OCI-LY7 (cell line): Measurements from ENCODE around the gene CRYBA4.

Experiments used
- CTCF ChIP-seq: fragments of 200-600 bp; sonication (generic); conservative IDR thresholded peaks from 2 replicates; pipeline ENCODE4 v1.5.1; 2014; ENCODE audit warnings: mild to moderate bottlenecking, antibody characterized with exemption, low read length, moderate library complexity, mixed read lengths
- EZH2phosphoT487 ChIP-seq: fragments of 200-600 bp; sonication (generic); IDR thresholded peaks from 2 replicates; pipeline ENCODE4 v1.6.1; 2018; ENCODE audit warnings: low read depth, borderline replicate concordance, mild to moderate bottlenecking, mixed run types, antibody characterized with exemption, low read length, moderate library complexity, mixed read lengths

GRCh38 chr22:26670459-26670858 is 48.7 kb downstream of the CRYBA4 start:
- TF ChIP-seq CTCF = no peak
- TF ChIP-seq EZH2phosphoT487 = no peak
